Measurements from ENCODE around the gene ZNF22.

The ZNF22 gene

GRCh38 chr10:45035673-45036072 lies 35.0 kb downstream of the ZNF22 start:
- no peak for DNase-seq

GRCh38 chr10:45040921-45041542 lies 40.3 kb downstream of the ZNF22 start:
- DNase-seq: no peak

GRCh38 chr10:45044290-45044689 lies 43.6 kb downstream of the ZNF22 start:
- DNase-seq: no peak

- no peak for DNase-seq
These were observed 50.0 kb downstream of the ZNF22 start for GRCh38 chr10:45050551-45051235.

- DNase-seq: no peak
These were observed 52.0 kb downstream of the ZNF22 start for GRCh38 chr10:45052700-45053099.

GRCh38 chr10:45053569-45054100 lies 52.9 kb downstream of the ZNF22 start:
- no peak for DNase-seq

All from cerebellar nuclear complex (tissue), 1 donor.